WI38 (cell line): ENCODE measurements around the gene POGLUT2.

Experiments used
- H3K4me3 ChIP-seq: 2 replicates; pipeline ENCODE4 v1.5.1; 2011; ENCODE audit warnings: low read depth, mild to moderate bottlenecking, control low read depth, low read length
- TF ChIP-seq, protein P1 (sequence below): IDR thresholded peaks from 2 replicates; pipeline ENCODE4 v1.5.1; 2012; ENCODE audit warnings: low read depth, mild to moderate bottlenecking, control low read depth, low read length

The POGLUT2 gene

DNA sequence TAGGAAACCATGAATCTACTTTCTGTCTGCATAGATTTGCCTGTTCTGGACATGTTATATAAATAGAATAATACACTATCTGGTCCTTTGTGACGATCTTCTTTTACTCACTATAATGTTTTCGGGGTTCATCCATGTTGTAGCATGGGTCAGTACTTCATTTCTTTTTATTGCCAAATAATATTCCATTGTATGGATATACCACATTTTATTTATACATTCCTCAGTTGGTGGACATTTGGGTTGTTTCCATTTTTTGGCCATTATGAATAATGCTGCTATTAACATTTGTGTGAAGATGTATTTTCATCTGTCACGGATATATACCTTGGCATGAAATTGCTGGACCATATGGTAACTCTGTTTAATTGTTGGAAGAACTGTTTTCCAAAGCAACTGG is 6.9 kb upstream of the POGLUT2 start:
- TF ChIP-seq, protein P1, sequence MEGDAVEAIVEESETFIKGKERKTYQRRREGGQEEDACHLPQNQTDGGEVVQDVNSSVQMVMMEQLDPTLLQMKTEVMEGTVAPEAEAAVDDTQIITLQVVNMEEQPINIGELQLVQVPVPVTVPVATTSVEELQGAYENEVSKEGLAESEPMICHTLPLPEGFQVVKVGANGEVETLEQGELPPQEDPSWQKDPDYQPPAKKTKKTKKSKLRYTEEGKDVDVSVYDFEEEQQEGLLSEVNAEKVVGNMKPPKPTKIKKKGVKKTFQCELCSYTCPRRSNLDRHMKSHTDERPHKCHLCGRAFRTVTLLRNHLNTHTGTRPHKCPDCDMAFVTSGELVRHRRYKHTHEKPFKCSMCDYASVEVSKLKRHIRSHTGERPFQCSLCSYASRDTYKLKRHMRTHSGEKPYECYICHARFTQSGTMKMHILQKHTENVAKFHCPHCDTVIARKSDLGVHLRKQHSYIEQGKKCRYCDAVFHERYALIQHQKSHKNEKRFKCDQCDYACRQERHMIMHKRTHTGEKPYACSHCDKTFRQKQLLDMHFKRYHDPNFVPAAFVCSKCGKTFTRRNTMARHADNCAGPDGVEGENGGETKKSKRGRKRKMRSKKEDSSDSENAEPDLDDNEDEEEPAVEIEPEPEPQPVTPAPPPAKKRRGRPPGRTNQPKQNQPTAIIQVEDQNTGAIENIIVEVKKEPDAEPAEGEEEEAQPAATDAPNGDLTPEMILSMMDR: no peak
- H3K4me3 ChIP-seq: no peak overlapping the region

- H3K4me3 ChIP-seq: peak overlapping the region; percentile 87
- TF ChIP-seq, protein P1: peak; percentile 82
These were observed 1.6 kb upstream of the POGLUT2 start for GRCh38 chr13:102800145-102801041.

DNA sequence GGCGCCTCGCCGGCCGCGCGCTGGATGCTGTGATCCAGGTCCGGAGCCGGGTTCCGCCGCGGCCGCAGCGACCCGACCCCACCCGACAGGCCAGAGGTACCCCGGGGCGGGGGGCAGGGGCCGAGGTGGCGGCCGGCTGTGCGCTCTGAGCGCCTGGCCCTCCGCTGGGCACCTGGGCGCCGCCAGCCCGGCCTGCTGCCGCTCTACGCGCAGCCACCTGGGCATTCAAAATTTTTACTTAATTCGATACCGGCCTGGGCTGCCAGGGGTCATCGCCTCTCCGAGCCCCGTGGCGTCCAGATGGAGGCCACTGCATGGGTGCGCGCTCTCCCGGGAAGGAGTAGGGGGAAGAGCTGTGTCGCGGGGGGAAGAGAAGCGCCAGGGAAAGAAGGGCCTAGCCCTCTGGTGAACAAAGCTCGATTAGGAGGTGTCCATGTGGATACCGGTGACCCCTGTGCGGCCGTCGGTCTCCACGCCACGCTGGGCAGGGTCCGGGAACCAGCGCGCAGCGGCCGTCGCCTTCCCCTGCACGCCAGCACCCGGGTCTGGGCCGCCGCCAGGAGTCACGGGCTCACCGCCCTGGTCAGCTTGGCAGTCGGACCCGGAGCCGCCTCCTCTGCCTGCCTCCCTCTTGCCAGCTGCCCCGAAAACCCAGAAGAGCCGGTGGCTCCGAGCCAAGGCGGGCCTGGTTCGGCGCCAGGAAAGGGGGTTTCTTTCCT is 809 bp upstream of the POGLUT2 start:
- H3K4me3 ChIP-seq: peak overlapping the region; percentile 87
- TF ChIP-seq, protein P1: no peak

- H3K4me3 ChIP-seq: no peak overlapping the region
- TF ChIP-seq, protein P1: no peak
These were observed 5.0 kb downstream of the POGLUT2 start for GRCh38 chr13:102793611-102794355.

GRCh38 chr13:102792396-102792795 is 6.4 kb downstream of the POGLUT2 start:
- TF ChIP-seq, protein P1: no peak
- H3K4me3 ChIP-seq: no peak overlapping the region

- TF ChIP-seq, protein P1: no peak
- no peak overlapping the region for H3K4me3 ChIP-seq
These were observed 10.1 kb downstream of the POGLUT2 start for GRCh38 chr13:102788683-102789082.

GRCh38 chr13:102784483-102784882 is 14.3 kb downstream of the POGLUT2 start:
- TF ChIP-seq, protein P1: no peak

More at GRCh38 chr13:102784483-102784882, 14.3 kb downstream of the POGLUT2 start:
- H3K4me3 ChIP-seq: no peak overlapping the region
